ENCODE data around the gene SDK1.
"Not testable (repeated sequence)": the region's sequence is repeated elsewhere in the genome, so short reads cannot be mapped to it uniquely, and the experiment has no call there.

Gene SDK1

GRCh38 chr7:4308205-4308590 is 1007.1 kb downstream of the SDK1 start:
- no peaks in the 10 kb centered on the region for H3K36me3 ChIP-seq (ENCODE audit: control insufficient read depth, low read length)
- H4K20me1 ChIP-seq (ENCODE audit: control insufficient read depth, insufficient read depth, low read depth, low read length) = no peaks in the 10 kb centered on the region
- H3K79me2 ChIP-seq (ENCODE audit: control insufficient read depth, low read length) = no peaks in the 10 kb centered on the region
- H3K4me1 ChIP-seq (ENCODE audit: control insufficient read depth, low read length) = no peaks in the 10 kb centered on the region
- H3K9me3 ChIP-seq (ENCODE audit: control insufficient read depth, insufficient read depth, low read length) = peaks cover 45% of the 10 kb centered on the region
- H3K4me3 ChIP-seq (ENCODE audit: low read length) = no peak overlapping the region
- no peaks in the 10 kb centered on the region for H3K27me3 ChIP-seq (ENCODE audit: control insufficient read depth, low read length)
- no peak overlapping the region for H3K4me2 ChIP-seq (ENCODE audit: low read length)
- H3K27ac ChIP-seq (ENCODE audit: low read depth, low read length) = no peak overlapping the region
- no peaks in the 10 kb centered on the region for H3K9me2 ChIP-seq (replicated peaks; ENCODE audit: control insufficient read depth, low read length)
- H3F3A ChIP-seq (ENCODE audit: control insufficient read depth, insufficient read depth) = no peaks in the 10 kb centered on the region
- TF ChIP-seq EZH2phosphoT487 (IDR thresholded peaks at IDR 0.05; ENCODE audit: borderline replicate concordance, low read length) (no peak), CTCF (IDR thresholded peaks at IDR 0.05; ENCODE audit: low read depth, low read length, poor library complexity, severe bottlenecking) (no peak)

GRCh38 chr7:4313911-4314310 is 1012.9 kb downstream of the SDK1 start:
- not testable (repeated sequence) for H3K79me2 ChIP-seq (ENCODE audit: control insufficient read depth, low read length); H3K36me3 ChIP-seq (ENCODE audit: control insufficient read depth, low read length); H3K9me2 ChIP-seq (replicated peaks; ENCODE audit: control insufficient read depth, low read length); H3K27ac ChIP-seq (ENCODE audit: low read depth, low read length); H4K20me1 ChIP-seq (ENCODE audit: control insufficient read depth, insufficient read depth, low read depth, low read length); H3K4me3 ChIP-seq (ENCODE audit: low read length); H3F3A ChIP-seq (ENCODE audit: control insufficient read depth, insufficient read depth); H3K27me3 ChIP-seq (ENCODE audit: control insufficient read depth, low read length); H3K4me1 ChIP-seq (ENCODE audit: control insufficient read depth, low read length); H3K4me2 ChIP-seq (ENCODE audit: low read length)
- H3K9me3 ChIP-seq (ENCODE audit: control insufficient read depth, insufficient read depth, low read length) = peaks cover 16% of the 10 kb centered on the region; the same call in 1 of the 2 replicates

GRCh38 chr7:4314316-4314715 is 1013.3 kb downstream of the SDK1 start:
- H3K4me1 ChIP-seq (ENCODE audit: control insufficient read depth, low read length); H3K27me3 ChIP-seq (ENCODE audit: control insufficient read depth, low read length); H3K36me3 ChIP-seq (ENCODE audit: control insufficient read depth, low read length); H3F3A ChIP-seq (ENCODE audit: control insufficient read depth, insufficient read depth); H3K4me3 ChIP-seq (ENCODE audit: low read length); H4K20me1 ChIP-seq (ENCODE audit: control insufficient read depth, insufficient read depth, low read depth, low read length); H3K27ac ChIP-seq (ENCODE audit: low read depth, low read length); H3K9me2 ChIP-seq (replicated peaks; ENCODE audit: control insufficient read depth, low read length); H3K79me2 ChIP-seq (ENCODE audit: control insufficient read depth, low read length); H3K4me2 ChIP-seq (ENCODE audit: low read length): not testable (repeated sequence)
- H3K9me3 ChIP-seq (ENCODE audit: control insufficient read depth, insufficient read depth, low read length) = peaks cover 16% of the 10 kb centered on the region; the same call in 1 of the 2 replicates

All from DOHH2 (cell line).